Fibroblast of peridontal ligament (primary cell): Measurements from ENCODE around the gene MYPOP.

Source experiments
- DNase-seq: peaks from one replicate; pipeline ENCODE4 v3.0.0-alpha.2; 2010; ENCODE audit errors: extremely low read depth

MYPOP gene, protein sequence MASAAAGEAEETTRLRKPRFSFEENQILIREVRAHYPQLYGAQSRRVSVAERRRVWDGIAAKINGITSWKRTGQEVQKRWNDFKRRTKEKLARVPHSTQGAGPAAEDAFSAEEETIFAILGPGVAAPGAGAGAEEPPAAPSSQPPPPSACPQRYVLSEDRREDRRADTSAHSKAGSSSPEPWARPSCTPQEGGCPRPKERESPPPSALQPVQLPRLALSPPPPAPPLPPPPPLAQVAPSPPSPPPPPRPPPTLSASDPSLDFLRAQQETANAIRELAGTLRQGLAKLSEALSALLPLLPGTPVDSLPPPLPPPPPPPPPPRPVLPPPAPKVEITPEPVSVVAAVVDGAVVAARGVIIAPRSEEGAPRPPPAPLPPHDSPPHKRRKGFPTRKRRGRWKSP

DNA sequence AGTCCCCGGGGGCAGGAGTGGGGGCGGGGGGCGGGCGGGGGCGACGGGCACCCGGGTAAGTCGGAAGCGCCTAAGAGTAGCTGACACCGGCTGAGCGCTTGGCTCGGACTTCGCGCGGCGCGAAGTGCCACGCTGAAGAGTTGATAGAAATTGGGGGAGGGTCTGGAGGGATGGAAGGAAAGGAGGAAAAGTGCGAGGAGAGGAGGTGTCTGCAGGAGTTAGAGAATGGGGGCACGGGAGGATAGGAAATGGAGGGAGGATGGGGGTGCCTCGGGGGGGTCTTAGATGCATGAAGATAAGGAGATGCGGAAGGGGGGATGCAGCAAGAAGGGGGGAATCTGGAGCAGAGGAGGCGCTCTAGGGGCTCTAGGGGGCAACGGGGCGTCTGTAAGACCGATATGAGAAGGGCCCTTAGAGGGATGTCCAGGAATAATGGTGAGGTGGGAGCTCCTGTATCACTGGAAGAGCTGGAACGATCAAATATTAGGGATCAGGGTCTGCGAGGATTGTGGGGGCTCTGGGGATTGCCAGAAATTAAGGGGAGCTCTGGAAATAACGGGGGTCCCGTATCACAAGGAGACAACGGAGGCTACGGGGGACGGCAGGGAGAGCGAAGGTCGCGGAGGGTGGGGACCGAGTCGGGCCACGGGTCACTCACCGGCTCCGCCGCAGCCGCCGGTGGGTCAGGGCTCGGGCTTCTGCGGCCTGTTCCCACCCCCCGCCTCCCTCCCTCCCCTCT is at the start of gene MYPOP:
Gene MYPOP, minus strand, starts transcription at position 702 of the 739 bp plus-strand sequence. CDS start 840 bp downstream, outside the sequence.
- no peak for DNase-seq

DNA sequence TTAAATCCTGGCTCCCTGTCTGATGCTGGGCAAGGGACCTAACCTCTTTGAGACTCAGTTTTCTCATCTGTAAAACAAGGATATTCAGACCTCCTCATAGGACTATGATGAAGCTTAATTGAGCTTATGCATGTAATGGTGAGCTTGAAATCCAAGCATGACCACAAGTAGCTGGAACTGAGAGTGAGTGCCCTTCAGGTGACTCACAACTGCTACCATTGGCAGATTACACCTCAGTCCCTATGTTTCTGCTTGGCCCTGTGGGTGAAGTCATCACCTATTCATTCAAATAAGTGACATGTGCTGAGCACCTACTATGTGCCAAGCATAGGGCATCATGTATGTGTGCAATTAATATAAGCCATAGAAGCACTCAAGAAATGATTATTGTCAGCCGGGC is 45.5 kb upstream of the MYPOP start:
- peak; percentile 4 for DNase-seq

DNA sequence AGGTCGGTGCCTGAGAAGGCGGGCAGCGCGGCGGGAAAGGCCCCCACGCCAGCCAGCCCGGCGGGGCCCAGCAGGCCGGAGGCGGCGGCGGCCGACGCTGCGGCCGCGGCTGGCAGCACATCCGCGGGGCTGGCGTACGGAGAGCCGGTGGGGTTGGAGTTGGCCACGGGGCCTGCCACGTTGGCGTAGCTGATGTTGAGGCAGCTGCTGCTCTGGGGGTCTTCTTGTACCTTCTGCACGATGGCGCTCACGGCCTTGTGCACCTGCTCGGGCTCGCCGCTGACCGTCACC is 38.0 kb upstream of the MYPOP start:
- no peak for DNase-seq

DNA sequence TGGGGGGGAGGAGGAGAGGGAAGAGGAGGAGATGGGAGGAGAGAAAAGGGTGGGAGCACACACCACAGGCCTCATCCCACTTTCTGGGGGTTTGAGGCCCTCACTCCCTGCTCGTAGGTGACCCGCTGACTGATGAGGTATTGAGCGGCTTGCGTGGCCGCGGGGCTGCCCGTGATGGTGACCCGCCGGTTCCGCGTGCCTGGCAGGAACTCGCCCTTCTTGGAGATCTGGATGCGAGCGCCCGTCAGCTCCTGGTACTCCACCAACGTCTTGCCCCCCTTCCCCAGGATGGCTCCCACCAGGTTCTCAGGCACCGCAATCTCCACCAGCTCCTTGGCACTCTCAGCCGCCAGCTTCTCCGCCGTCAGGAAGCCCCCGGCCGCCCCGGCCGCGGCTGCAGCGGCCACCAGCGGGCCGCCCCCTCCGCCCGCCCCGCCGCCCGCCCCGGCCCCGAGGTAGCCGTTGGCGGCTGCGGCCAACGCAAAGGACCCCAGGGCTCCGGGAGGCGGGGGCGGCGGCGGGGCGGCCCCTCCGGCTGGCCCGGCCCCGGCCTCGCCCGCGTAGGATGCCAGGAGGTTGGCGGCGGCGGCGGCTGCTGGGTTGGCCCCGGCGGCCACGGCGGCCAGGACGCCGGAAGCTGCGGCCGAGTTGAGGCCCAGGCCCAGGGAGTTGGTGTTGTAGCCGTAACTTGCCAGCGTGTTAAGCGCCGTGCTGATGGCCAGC is 37.5 kb upstream of the MYPOP start:
- no peak for DNase-seq

DNA sequence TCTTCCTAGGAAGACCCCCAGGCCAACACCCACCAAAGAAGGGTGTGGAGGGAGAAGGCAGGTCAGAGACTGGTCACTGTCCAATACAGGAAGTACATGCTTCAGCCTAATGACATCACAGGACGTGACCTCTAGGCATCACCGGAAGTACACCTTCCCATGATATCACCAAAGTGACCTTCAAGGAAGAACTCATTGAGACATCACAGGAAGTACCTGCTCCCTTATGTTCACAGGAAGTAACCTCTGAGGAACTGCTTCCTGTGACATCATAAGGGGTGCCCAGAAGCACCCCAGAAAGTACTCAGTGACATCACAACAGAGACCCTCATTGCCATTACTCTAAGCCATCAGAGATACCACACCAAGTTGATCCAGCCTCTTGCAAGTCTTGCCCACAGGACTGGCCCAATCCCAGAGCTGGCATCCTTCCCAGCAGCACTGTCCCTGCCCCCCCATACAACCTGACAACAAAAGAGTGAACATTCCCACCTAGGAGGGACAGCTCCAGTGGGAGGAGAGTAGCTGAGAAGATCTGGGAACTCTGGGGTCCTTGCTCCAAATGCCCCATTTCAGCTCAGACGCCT is 36.4 kb upstream of the MYPOP start:
- no peak for DNase-seq

DNA sequence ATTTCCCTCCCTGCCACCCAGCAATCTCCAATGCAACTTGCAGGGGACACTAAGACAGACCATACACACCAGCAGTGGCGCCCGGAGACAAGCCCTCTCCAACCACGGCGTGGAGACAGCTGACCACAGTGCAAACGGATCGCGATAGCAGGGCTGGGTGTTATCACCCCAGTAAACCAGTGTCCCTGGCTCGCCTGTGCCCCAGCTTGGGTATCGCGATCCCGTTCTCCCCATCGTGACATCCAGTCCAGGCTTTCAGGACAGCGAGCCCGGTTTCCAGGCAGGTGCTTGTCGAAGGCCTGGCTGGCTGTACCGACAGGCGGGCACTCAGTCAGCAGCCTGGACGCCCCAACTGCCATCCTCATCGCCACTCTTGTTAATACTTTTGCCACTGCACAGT is 32.9 kb upstream of the MYPOP start:
- DNase-seq, result no peak

DNA sequence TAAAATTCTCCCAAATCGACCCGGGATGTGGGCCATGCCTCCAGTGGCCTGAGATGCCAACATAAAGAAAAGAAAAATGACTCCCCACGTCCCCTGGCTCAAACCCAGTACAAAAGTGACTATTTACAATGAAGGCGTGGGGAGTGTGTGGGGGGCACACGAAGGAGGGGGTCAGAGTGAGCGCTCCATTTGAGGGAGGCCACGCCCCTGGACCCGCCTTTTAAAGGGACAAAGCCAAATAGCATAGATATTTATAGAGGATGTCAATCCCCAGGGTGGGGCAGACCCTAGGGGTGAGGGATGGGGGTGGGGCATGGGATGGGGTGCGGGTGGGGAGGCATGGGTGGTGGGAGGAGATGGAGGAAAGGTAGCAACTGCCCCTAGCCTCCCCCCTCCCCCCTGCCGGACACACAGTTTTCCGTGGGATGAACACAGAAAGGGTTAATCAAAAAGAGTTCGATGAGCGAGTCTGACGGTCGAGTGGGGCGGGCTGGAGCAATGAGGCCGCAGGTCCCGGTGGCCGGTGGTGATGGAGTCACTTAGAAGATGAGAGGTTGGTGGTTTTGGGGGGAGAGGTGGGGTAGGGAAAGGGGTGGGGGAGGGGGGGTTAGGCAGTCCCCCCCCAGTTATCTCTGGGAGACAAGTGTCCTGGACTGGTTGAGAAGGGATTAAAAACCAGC is 32.3 kb upstream of the MYPOP start:
- DNase-seq, result no peak

DNA sequence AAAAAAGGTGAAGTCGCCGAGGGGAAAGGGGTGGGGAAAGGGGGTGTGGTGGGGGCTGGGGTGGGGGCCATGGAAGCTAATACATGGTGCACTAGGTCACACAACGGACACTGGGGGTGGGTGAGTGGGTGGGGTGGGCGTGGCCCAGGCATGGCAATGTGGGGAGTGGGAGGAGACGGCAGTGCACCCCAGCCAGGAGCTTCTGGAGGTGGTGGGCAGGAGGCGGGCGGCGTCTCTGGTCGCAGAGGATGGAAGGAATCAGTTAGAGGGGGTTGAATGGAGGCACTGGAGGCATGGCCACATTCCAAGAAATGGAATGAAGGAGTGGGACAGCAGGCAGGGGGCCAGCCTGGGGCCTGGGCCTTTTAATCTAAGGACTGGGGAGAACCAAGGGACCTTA is 31.3 kb upstream of the MYPOP start:
- DNase-seq, result no peak

DNA sequence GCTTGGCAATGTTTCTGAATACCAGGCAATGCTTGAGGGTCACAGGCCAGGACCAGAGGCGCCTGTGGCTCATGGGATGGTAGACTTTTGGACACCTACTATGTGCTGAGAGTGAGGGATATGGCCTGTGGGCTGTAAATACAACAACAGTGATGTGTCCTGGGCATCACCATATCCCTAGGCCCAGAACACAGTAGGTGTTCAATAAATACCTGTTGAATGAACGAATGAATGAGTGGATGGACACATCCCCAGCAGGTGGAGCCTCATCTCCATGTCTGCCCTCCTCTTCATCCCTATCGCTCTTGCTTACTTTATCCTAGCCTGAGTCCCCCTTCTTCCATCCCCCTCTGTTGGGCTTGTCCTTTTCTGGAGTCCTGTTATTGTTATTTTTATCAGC is 28.6 kb upstream of the MYPOP start:
- DNase-seq, result no peak

DNA sequence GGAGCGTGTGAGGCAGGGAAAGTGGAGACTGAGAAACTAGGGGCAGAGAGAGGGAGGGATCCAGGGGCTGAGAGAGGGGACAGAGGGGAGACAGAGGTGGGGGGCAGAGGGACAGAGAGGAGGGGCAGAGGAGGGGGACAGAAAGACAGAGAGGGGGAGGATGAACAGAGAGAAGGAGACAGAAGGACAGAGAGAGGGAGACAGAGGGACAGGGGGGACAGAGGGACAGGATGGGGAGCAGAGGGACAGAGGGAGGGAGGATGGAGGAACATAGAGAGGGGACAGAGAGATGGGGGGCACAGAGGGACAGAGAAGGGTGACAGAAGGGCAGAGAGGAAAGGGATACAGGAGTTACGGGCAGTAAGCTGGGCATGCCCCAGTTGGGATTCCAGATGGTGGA is 26.8 kb upstream of the MYPOP start:
- no peak for DNase-seq

DNA sequence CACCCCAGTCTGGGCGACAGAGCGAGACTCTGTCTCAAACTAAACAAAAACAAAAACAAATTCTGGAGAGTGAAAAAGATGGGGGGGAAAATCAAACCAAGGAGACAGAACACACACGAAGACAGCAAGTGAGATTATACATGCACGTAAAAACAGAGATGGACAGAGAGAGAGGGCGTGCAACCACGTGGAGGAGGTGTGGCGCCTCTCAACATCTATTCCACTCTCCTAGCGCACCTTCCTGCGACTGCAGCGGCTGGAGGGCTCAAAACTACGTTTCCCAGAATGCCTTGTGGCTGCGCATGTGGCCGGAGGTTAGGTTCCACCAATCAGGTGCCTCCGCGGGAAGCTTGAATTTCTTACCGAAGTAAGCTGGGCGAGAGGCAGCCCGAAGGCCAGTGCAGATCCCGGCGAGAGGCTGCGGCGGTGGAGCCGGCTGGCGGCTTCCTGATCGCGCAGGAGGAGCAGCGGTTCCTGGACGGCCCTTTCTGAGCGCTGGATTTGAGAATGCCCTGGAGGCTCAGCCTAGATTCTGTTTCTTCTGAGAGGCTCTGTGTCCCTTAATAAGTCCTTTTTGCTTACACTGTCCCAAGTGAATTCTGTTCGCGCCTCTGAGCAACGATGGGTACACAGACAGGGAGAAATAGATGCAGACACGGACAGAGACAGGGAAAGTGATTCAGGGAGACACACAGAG is 25.3 kb upstream of the MYPOP start:
- peak; percentile 80 for DNase-seq

DNA sequence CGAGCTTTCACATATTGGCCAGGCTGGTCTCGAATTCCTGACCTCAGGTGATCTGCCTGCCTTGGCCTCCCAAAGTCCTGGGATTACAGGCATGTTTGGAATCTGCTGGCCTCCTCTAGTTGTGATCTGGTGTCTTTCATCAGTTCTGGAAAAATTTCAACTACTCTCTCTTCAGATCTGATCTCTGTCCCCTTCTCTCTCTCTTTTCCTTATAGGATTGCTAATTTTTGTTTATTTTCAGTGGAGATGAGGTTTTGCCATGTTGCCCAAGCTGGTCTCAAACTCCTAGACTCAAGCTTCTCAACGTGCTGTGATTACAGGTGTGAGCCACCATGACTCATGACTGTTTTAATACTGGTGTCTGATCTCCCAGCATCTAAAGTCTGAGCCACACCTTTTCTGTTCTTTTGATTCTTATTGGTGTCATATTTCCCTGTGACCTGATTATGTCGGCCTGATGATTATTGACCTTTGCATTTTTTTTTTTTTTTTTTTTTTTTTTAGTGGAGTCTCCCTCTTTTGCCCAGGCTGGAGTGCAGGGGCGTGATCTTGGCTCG is 22.6 kb upstream of the MYPOP start:
- no peak for DNase-seq

DNA sequence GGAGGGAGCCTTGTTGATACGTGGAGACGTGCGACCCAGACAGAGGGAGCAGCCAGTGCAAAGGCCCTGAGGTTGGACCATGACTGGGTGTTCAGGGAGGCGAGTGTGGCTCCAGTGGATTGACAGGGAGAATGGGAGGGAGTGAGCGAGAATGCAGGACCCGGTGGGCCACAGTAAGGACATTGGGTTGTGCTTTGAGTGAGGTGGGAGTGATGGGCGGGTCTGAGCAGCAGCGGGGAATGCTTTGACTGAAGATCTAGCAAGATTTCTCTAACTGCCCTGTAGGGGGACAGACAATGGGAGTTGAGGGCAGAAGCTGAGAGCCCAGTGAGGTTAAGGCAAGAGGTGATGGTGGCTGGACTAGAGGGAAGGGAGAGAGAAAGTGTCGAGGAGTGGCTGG is 19.9 kb upstream of the MYPOP start:
- DNase-seq, result no peak

DNA sequence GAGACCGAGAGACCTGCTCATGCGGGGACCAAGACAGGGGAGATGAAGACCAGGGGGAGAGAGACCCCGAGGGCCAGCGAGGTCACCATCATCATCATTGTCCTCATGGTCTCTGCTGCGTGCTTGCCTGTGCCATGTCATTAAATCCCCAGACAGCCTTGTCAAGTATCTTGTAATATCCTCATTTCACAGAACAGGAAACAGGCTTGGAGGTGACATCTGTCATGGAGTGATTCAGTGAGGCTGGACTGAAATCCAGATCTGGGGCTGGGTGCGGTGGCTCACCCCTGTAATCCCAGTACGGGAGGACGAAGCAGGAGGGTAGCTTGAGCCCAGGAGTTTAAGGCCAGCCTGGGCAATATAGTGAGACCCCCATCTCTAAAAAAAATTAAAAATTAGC is 18.0 kb upstream of the MYPOP start:
- DNase-seq, result no peak

DNA sequence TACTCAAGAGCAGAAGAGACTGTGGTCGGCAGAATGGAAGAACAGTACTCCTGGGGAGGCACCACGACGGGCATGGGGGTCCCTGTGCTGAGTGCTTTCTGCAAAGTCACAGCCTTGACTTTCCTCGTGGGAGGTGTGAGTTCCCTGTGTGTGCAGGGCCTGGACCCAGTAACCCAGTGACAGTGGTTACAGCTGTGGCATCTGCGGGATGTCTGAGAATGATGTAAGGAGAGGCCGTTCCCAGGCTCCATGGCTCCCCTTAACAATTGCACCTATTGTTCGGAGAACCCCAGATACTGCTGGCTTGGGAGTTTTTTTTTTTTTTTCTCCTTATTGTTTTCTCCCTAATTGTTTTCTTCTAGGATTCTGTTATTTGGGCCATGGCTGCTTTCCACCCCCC is 17.3 kb upstream of the MYPOP start:
- no peak for DNase-seq

DNA sequence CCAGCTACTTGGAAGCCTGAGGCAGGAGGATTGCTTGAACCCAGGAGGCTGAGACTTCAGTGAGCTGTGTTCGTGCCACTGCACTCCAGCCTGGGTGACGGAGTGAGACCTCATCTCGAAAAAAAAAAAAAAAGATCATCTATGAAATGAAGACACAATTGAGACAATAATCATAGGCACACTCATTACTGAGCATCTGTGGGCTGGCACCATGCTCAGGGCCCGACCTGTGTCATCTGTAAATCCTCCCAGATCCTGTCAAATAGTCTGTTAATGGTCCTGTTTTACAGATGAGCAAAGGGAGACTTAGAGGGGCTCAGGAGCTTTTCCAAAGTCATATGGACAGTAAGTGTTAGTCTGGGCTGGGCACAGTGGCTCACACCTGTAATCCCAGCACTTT is 16.3 kb upstream of the MYPOP start:
- DNase-seq, result no peak

DNA sequence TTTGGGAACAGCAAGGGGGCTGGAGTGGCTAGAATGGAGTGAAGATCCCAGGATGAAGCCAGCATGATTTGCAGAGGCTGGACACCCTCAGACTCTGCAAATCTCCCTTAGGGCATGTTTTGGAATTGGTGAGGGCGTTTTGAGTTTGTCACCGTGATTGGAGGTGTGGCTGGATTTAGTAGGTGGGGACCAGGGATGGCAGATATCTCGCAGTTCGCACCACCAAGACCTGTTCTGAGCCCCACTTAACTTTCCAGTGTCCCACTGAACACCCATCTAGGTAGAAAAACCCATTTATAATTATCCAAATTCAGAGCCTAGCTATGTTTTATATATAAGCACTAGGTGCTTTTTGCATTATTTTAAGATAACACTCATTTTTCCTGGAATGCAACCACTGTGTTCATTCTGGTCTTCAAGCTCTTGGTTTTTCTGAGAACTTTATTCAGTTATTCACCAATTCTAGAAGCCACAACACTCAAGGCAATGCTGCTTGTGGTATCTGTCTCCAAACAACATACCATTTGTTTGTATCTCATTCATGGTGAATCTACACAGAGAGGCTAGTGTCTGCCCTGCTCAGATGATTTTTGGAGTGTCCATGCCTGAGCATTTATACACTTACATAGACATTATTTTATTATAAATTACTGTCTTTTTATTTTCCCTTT is 15.1 kb upstream of the MYPOP start:
- no peak for DNase-seq

DNA sequence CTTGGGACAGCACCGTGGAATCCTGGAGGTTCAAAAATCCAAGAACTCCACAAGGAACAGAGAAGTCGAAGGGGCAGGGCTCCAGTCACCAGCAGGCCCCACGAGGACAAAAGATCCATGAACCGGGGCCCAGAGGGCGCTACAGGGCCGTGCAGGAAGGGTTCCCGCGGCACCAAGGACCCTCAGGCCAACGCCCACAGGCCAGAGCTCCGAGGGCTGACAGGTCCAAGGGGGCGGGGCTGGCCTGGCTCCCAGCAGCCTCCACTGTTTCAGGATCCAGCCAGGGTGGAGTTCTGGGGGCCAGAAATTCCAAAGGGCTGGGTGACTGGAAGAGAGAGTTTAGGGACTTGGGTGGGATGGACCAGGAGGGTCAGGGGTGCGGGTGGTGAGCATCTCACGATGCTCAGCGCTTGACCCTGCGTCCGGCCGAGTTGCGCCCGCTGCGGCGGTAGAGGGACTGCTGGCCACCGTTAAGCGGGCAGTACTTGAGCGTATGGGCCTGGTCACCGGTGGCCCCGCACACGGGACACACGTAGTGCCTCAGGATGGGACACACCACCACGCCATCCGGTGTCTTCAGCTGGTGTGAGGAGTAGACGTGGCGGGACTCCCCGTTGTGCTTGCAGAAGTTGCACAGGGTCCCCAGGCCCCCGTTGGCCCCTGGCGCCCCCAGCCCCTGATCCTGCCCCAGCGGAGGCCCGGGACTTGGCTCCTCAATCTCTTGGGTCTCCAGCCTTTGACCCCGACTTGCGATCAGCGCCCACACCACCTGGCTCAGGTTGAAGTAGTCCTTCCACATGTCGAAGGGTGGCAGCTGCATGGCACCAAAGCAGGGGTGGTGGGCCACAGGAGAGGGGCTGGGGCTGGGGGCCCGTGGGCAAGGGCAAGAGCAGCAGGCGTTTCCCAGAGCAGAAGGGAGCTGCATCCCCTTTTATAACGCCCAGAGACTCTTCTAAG is 11.7 kb upstream of the MYPOP start, which contains the start of gene NANOS2:
Gene NANOS2, minus strand, starts transcription at position 905 of the 957 bp plus-strand sequence. Its CDS starts 85 bp downstream, at position 820.
- DNase-seq, result no peak

DNA sequence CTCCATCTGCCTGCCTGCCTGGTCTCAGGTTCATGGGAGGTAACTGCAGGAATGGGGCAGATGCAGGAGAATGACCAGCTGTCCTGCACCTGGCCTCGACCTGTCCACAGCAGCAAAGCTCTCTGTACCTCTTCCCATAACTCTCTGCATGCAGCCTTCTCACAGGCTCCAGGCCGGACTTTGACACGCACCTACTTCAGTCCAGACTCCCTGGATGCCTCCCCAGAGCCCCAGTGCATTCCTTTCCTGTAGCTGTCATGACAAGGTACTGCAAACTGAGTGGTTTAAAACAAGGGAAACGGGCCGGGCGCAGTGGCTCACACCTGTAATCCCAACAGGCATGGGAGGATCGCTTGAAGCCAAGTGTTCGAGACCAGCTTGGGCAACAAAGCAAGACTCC is 8.9 kb upstream of the MYPOP start:
- DNase-seq, result no peak
